GM19099 (cell line): ENCODE results near the gene PRR30.

Source experiments
- POLR2A ChIP-seq: IDR thresholded peaks from 3 replicates; pipeline ENCODE4 v1.6.1; 2011; ENCODE audit warnings: low read depth; ENCODE audit not compliant: insufficient read length; ENCODE audit errors: extremely low read depth

Gene PRR30

DNA sequence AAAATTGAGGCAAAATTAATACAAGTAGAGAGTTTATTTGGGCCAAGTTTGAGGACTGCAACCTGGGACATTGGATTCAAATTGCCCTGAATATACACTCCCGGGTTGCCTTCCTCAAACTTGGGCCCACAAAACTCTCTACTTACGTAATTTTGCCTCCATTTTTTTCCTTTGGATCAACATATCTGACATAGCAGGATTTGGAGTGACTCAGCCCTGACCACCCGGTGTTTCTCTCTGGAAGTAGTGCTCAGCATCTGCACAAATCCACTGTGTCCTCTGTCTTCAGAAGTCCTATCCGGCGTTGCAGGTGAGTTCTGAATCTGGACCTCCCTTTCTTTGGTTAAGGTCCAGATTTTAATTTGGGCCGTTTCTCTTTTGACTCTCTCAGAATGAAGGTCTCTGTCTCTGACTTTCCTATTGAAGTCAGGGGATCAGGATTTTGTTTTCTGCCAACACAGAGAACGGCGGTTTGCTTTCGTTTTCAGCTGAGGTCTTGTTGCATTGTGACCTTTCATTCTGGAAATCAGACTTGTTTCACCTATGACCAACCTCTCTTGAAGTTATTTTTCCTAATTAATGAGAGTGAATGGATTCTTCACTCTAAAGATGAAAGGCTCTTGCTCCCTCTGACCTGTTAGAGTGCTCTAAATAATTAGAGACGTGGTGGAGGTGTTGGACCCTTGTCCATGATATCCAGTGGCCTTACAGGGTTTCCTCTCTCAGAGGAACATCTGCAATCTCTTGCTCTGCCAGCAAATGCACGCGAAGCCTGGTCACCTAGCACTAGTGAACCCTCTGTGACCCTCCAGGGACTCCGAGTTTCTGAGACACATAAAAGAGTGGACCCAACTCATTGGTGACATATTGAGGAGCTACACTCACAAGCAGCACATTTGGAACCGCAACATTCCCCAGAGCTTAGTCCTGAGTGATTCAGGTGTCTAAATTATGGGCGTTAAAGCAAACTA is 23.2 kb upstream of the PRR30 start:
- no peak for TF ChIP-seq POLR2A

DNA sequence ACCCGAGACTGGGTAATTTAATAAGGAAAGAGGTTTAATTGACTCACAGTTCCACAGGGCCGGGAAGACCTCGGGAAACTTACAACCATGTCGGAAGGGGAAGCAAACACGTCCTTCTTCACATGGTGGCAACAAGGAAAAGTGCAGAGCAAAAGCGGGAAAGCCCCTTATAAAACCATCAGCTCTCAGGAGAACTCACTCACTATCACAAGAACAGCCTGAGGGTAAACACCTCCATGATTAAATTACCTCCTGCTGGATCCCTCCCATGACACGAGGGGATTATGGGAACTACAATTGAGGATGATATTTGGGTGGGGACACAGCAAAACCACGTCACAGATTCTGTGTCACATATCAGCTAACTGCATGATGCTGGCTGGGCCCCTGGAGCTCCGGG is 21.0 kb upstream of the PRR30 start:
- TF ChIP-seq POLR2A, result no peak

DNA sequence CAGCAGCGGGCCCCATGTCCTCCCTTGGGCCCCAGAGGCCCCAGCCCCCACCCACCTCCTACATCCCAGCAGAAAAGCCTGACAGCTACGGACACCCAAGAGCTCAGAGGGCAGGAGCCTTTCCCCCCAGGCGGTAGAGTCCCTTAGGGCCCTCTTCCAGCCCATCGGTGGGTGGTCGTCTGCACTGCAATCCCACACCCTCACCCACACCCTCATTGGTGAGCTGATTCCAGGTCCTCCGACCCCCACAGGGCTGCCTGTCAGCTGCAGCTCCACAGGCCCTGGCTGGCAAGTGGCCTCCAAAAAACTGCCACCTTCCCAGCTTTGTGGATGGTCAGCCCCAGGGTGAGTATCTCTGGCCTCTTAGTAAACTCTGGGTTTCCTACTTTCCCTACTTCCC is 20.1 kb upstream of the PRR30 start:
- TF ChIP-seq POLR2A, result no peak

DNA sequence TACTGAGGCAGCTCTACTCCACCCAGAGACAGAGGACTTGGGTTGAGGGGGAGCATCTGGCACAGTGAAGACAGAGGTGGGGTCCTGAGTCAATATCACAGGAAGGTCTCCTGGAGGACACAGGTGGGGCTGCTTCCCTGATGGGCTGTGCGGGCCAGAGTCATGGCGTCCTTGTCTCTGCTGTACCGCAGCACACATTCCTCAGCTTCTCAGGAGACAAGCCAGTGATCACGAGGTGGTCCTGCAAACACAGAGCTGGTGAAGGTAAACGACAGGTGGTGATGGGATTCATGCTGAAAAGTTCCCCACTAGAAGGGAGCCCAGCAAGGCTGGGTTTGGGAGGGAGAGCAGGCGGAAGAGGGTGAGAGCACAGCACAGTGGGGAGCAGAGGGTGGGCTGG is 19.3 kb upstream of the PRR30 start:
- no peak for TF ChIP-seq POLR2A

GRCh38 chr2:27155069-27155520 is 15.9 kb upstream of the PRR30 start:
- no peak for TF ChIP-seq POLR2A

DNA sequence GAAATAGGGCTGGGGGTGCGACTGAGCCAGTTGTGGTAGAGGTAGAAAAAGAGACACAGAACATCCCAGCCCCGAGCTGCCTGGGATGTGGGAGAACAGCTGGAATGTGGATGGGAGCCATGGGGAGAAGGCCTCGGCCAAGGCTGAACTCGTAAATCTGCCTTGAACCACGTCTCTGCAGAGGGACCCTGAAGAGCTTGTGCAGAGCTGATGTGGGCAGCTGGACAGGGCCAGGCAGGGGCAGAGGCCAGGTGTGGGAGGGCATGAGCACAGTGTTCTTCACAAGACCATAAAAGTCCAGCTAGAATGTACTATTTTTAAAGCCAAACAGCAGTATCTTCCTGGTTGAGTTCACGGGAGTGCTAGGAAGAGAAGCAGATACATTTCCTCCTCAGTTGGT is 15.3 kb upstream of the PRR30 start:
- TF ChIP-seq POLR2A, result no peak

GRCh38 chr2:27152796-27153464 is 13.7 kb upstream of the PRR30 start:
- no peak for TF ChIP-seq POLR2A

GRCh38 chr2:27152102-27152795 is 13.0 kb upstream of the PRR30 start:
- TF ChIP-seq POLR2A, result no peak

DNA sequence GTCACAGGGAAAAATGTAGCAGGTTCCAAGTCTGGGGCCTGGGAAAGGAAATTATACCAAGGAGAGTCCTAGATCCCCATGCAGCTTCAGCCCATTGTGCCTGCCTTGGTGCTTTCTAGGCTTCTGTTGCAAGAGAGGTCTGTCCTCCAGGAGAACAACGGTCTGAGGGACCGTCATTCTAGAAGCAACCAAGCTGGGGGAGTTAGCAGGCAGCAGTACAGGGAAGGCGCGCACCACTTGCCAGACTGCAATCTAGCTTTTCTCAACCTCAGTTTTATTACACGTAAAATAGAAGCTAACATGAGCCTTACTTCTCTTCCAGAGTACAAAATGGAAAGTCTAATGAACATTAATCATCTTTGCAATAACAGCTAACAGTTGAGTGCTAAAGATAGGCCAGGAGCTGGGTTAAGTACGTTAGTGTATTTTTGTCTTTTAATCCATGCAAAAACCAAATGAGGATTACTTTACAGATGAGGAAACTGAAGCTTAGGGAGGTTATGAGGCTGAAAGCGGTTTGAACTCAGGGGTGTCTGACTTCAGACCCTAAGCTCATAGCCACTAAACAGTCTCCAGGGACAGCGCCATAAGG is 11.5 kb upstream of the PRR30 start:
- no peak for TF ChIP-seq POLR2A

- no peak for TF ChIP-seq POLR2A
These were observed 10.6 kb upstream of the PRR30 start for GRCh38 chr2:27149570-27150405.

- TF ChIP-seq POLR2A, result no peak
These were observed 9.7 kb upstream of the PRR30 start, which contains the start of gene TCF23 for GRCh38 chr2:27148801-27149439. Gene TCF23 (plus strand): TSS chr2:27149004. CDS start chr2:27149134, 130 bp downstream.

GRCh38 chr2:27147935-27148334 is 8.7 kb upstream of the PRR30 start:
- TF ChIP-seq POLR2A, result no peak

DNA sequence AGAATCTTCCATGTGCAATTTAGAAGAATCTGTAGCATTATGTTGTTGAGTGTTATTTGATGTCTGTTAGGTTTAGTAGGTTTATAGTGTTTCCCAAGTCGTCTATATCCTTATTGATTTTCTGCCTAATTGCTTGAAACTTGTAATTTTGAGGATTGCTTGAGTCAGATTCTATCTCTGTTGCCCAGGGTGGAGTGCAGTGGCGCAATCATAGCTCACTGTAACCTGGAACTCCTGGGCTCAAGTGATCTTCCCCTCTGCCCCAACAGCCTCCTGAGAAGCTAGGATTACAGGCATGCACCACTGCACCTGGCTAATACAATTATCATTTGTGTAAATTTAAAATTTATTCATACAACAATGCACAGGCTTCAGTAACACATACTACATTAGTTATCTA is 6.5 kb upstream of the PRR30 start:
- no peak for TF ChIP-seq POLR2A

DNA sequence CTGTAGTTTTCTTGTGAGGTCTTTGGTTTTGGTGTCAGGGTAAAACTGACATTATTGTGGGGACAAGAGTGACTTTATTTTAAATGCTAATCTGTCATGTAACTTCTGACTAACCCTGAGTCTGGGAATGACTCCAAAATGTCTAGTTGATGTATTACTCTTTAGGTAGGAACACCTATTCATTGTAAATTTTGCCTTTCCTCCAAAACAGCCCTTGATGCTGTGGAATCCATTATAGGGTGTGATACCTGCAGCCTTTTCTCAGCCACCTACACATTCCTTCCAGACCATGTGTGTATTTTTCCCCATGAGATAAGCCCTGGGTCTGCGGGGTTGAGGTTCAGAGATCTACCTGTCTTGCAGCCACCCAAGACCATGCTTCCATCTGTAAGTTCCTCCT is 4.1 kb upstream of the PRR30 start:
- TF ChIP-seq POLR2A, result no peak

DNA sequence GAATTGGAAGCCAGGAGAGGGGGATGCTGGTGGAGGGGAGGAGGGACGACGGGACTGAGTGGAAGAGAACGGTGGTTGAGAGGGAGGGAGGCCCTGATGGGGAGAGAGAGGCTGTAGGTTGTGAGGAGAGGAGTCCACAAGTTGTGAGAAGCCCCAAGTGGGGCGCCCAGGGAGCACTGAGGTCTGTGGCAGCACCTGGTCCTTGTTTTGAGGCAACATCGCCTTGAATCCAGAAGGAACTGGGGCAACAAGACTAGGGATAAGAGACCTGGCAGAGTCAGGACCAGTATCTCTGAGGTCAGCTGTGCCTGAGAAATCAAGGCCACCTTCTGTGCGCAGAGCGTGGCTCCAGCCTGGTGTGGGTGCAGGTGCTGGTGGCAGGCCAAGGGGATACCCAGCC is 1.1 kb downstream of the PRR30 start:
- no peak for TF ChIP-seq POLR2A
